Endothelial cell of umbilical vein (primary cell): Measurements from ENCODE around the gene INHBC. TPM values are rescaled to one million over a fixed set of nuclear protein-coding genes. Genes with fewer than 3 reads are reported as not detected.

Experiments
- BruUV-seq: library from RNA; stranded (reverse); fragments of 400-500 nt; replicated peaks from 2 replicates; lab custom pipeline; 2021; lab: Mats Ljungman, UMichigan
- CTCF ChIA-PET: fragments of 300-600, 350-600 bp; sonication (Branson Sonifier 250); formaldehyde crosslinking; loops from one replicate; lab custom pipeline; 2021; ENCODE audit warnings: antibody characterized with exemption, inconsistent platforms; lab: Charles Lee
- POLR2A ChIA-PET: fragments of 300-600, 350-600 bp; sonication (Branson Sonifier 250); formaldehyde crosslinking; loops from one replicate; lab custom pipeline; 2021; ENCODE audit warnings: antibody characterized with exemption, inconsistent platforms; lab: Charles Lee
- DNase-seq: peaks from one replicate; pipeline ENCODE4 v3.0.0-alpha.2; 2011; ENCODE audit warnings: low read depth, low spot score
- FAIRE-seq: peaks from 2 replicates; lab custom pipeline; 2011; peaks lifted over from hg19 to GRCh38; lab: Jason Lieb, UNC
- H2AFZ ChIP-seq: 2 replicates; pipeline ENCODE4 v1.6.0; 2012; ENCODE audit warnings: low read depth, low read length, control low read depth, inconsistent platforms
- H3K27ac ChIP-seq: 2 replicates; pipeline ENCODE4 v1.5.1; 2011; ENCODE audit warnings: low read depth, mild to moderate bottlenecking, control low read depth, low read length, moderate library complexity; ENCODE audit not compliant: insufficient read depth
- H3K27me3 ChIP-seq, 2 experiments: 2 replicates each; pipeline versions ENCODE4 v1.6.0 to v1.6.1; 2011; ENCODE audit warnings: low read length in 2 of 2, mixed read lengths in 1 of 2; ENCODE audit not compliant: control insufficient read depth in 2 of 2, insufficient read depth in 2 of 2
- H3K36me3 ChIP-seq, 2 experiments: 2 replicates in 1 of 2; 3 replicates in 1 of 2; pipeline ENCODE4 v1.5.1; 2011; ENCODE audit warnings: low read length in 2 of 2, mild to moderate bottlenecking in 1 of 2, moderate library complexity in 1 of 2; ENCODE audit not compliant: control insufficient read depth in 2 of 2, insufficient read depth in 2 of 2; ENCODE audit errors: extremely low read depth in 1 of 2
- H3K4me1 ChIP-seq: 3 replicates; pipeline ENCODE4 v1.5.1; 2011; ENCODE audit warnings: mild to moderate bottlenecking, low read length; ENCODE audit not compliant: control insufficient read depth, insufficient read depth; ENCODE audit errors: extremely low read depth
- H3K4me2 ChIP-seq: 2 replicates; pipeline ENCODE4 v1.6.1; 2011; ENCODE audit warnings: low read length, control low read depth, mixed read lengths; ENCODE audit not compliant: insufficient read depth
- H3K4me3 ChIP-seq, 3 experiments: fragments of 200-600 bp in 1 of 3; sonication (generic), shearing (Covaris generic) in 1 of 3; replicated peaks in 1 of 3; 2 replicates each; pipeline ENCODE4 v1.5.1; 2011 to 2016; ENCODE audit warnings: control low read depth in 3 of 3, low read length in 3 of 3, mild to moderate bottlenecking in 2 of 3, inconsistent platforms in 1 of 3, low read depth in 1 of 3, moderate library complexity in 1 of 3; ENCODE audit not compliant: insufficient read depth in 1 of 3
- H3K79me2 ChIP-seq: 2 replicates; pipeline ENCODE4 v1.6.0; 2012; ENCODE audit warnings: low read length, inconsistent platforms; ENCODE audit not compliant: control insufficient read depth, insufficient read depth
- H3K9ac ChIP-seq: replicated peaks from 2 replicates; pipeline ENCODE3; 2011; ENCODE audit warnings: low read length, control low read depth; ENCODE audit not compliant: insufficient read depth; ENCODE audit errors: extremely low read depth
- H3K9me1 ChIP-seq: replicated peaks from 3 replicates; pipeline ENCODE4 v1.6.0; 2011; ENCODE audit warnings: mild to moderate bottlenecking, low read length; ENCODE audit not compliant: control insufficient read depth, insufficient read depth; ENCODE audit errors: extremely low read depth
- H3K9me3 ChIP-seq: replicated peaks from 2 replicates; pipeline ENCODE4 v1.5.1; 2012; ENCODE audit warnings: low read length, inconsistent platforms; ENCODE audit not compliant: control insufficient read depth, insufficient read depth
- H4K20me1 ChIP-seq: replicated peaks from 2 replicates; pipeline ENCODE3; 2011; ENCODE audit warnings: mild to moderate bottlenecking, low read length; ENCODE audit not compliant: control insufficient read depth, insufficient read depth; ENCODE audit errors: extremely low read depth
- EZH2 ChIP-seq: IDR thresholded peaks from 2 replicates; pipeline ENCODE4 v1.6.1; 2012; ENCODE audit warnings: borderline replicate concordance, low read depth, mild to moderate bottlenecking, moderate library complexity, low read length, inconsistent platforms; ENCODE audit not compliant: severe bottlenecking
- FOS ChIP-seq: IDR thresholded peaks from 2 replicates; pipeline ENCODE4 v1.6.1; 2011; ENCODE audit warnings: mild to moderate bottlenecking, low read length, moderate library complexity, borderline replicate concordance; ENCODE audit not compliant: insufficient read depth
- GATA2 ChIP-seq: IDR thresholded peaks from 2 replicates; pipeline ENCODE4 v1.7.0; 2011; ENCODE audit warnings: low read depth, mild to moderate bottlenecking, moderate library complexity, mixed read lengths, low read length; ENCODE audit not compliant: insufficient read length, insufficient read depth
- JUN ChIP-seq: IDR thresholded peaks from 2 replicates; pipeline ENCODE4 v1.6.1; 2011; ENCODE audit warnings: borderline replicate concordance, low read depth; ENCODE audit not compliant: insufficient read length, insufficient read depth
- POLR2A ChIP-seq: IDR thresholded peaks from 2 replicates; pipeline ENCODE4 v1.6.1; 2012; ENCODE audit warnings: low read depth, mild to moderate bottlenecking, control low read depth, low read length
- POLR2AphosphoS5 ChIP-seq: IDR thresholded peaks from 2 replicates; pipeline ENCODE4 v1.6.1; 2012; ENCODE audit warnings: low read depth, mild to moderate bottlenecking, control low read depth, low read length, moderate library complexity; ENCODE audit not compliant: insufficient read depth
- dilution Hi-C: fragments of 300-500 bp; cut with MboI; formaldehyde crosslinking; loops from one replicate; pipeline ENCODE4 v1.15.0; 2019; ENCODE audit warnings: low sequenced_read_pairs; ENCODE audit not compliant: extremely low pct_ligation_motif_present
- intact Hi-C: fragments of 100-400 bp; cut with micrococcal nuclease; formaldehyde crosslinking; loops from one replicate; pipeline ENCODE4 v1.10.0; 2022
- polyA plus RNA-seq, 4 experiments: library from polyadenylated mRNA; depleted of rRNA in 3 of 4; stranded (reverse) in 3 of 4; unstranded in 1 of 4; fragments of >200 nt; gene quantifications; 2 replicates each; pipeline versions ENCODE4 v1.2.1 to v1.2.3, GENCODE V29; 2011 to 2012; ENCODE audit warnings: missing spikeins in 1 of 4
- total RNA-seq: library from RNA; stranded (reverse); gene quantifications from 2 replicates; pipeline ENCODE4 v1.2.3, GENCODE V29; 2021
- TF ChIP-seq, protein P1 (sequence below): IDR thresholded peaks from 2 replicates; pipeline ENCODE4 v1.6.1; 2011; ENCODE audit not compliant: insufficient read depth, insufficient read length

INHBC gene
- total and polyA plus RNA-seq, 2 donors (not counting 3 experiments of a cell fraction or from before 2014, with no cell fraction given) = not detected

DNA sequence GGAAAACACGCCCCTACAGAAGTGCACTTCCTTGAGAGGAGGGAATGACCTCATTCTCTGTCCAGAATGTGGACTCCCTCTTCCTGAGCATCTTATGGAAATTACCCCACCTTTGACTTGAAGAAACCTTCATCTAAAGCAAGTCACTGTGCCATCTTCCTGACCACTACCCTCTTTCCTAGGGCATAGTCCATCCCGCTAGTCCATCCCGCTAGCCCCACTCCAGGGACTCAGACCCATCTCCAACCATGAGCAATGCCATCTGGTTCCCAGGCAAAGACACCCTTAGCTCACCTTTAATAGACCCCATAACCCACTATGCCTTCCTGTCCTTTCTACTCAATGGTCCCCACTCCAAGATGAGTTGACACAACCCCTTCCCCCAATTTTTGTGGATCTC lies 15.5 kb downstream of the INHBC start:
- Histone ChIP-seq H2AFZ (no peak overlapping the region), H3K9me1 (no peaks in the 10 kb centered on the region), H3K27ac (no peak overlapping the region), H3K36me3 (no peaks in the 10 kb centered on the region), H3K9me3 (no peaks in the 10 kb centered on the region), H3K9ac (no peak overlapping the region), H3K4me2 (no peak overlapping the region), H3K27me3 (no peaks in the 10 kb centered on the region), H3K4me3 (no peak overlapping the region), H4K20me1 (no peaks in the 10 kb centered on the region), H3K79me2 (no peaks in the 10 kb centered on the region), H3K4me1 (peaks cover 3% of the 10 kb centered on the region)
- DNase-seq (no peak), FAIRE-seq (no peak)
- dilution Hi-C loops = no loop called here
- TF ChIP-seq GATA2 = no peak
- no peak for TF ChIP-seq JUN
- no peak for TF ChIP-seq POLR2AphosphoS5
- TF ChIP-seq EZH2 = no peak
- CTCF ChIA-PET = interaction anchor here (1.0 to 7.9 kb wide), 4 partner anchors 9 to 185 kb away, joined by 3 to 394 read pairs (median 43); partner anchors contain the start of gene GLI1
- BruUV-seq = no TSS peak
- POLR2A ChIA-PET = interaction anchor here (0.5 kb wide), 1 partner anchor 1549 kb away, joined by 3 read pairs; no protein-coding TSS in a partner anchor
- intact Hi-C loops = no loop called here

DNA sequence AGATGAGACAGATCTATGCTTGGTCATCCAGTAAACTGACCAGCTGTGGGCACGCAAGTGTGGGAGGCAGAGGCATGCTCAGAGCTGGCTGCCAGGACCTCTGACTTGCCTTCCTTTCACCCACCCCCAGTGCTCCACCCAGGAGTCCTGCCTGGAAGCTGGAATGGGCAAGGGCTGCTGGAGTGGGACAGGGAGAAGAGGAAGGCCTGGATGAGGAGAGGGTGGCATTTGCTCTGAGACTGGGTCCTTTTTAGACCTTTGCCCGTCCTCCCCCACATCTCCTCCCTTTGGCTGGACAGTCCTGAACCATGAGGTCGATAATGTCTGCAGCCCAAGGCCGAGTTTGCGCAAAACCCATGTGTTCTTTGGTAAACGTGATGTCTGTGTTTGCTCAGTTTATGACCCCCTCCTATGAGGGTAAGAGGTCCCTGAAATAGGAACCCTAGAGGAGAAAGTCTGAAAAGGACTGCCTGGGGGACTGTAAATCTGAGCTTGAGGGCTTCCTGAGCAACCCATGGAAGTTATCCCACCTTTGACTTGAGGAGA lies 16.7 kb downstream of the INHBC start:
- DNase-seq = no peak
- Histone ChIP-seq H3K36me3 (no peaks in the 10 kb centered on the region), H3K4me1 (peaks cover 3% of the 10 kb centered on the region), H3K27me3 (no peaks in the 10 kb centered on the region), H3K9me1 (no peaks in the 10 kb centered on the region), H3K27ac (no peak overlapping the region), H3K4me3 (no peak overlapping the region), H3K9ac (no peak overlapping the region), H2AFZ (no peak overlapping the region), H3K9me3 (no peaks in the 10 kb centered on the region), H3K79me2 (no peaks in the 10 kb centered on the region), H3K4me2 (no peak overlapping the region), H4K20me1 (no peaks in the 10 kb centered on the region)
- dilution Hi-C loops (no loop called here), intact Hi-C loops (no loop called here)
- no peak for FAIRE-seq
- ChIA-PET POLR2A (no interaction called here), CTCF (interaction anchor here (1.0 to 7.9 kb wide), 10 partner anchors 8 to 186 kb away, joined by 3 to 394 read pairs (median 12); partner anchors contain the start of gene GLI1)
- TF ChIP-seq JUN (no peak), GATA2 (no peak), POLR2AphosphoS5 (no peak), POLR2A (no peak), FOS (no peak), EZH2 (no peak)
- TF ChIP-seq, protein P1, sequence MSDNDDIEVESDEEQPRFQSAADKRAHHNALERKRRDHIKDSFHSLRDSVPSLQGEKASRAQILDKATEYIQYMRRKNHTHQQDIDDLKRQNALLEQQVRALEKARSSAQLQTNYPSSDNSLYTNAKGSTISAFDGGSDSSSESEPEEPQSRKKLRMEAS = no peak
- no TSS peak for BruUV-seq
